Upper lobe of left lung (tissue), 4 donors: ENCODE results near the gene ELF1.

Experiments used
- POLR2A ChIP-seq, 4 donors: fragments of 450-650 bp; IDR thresholded peaks; one replicate each; pipeline ENCODE4 v1.5.1; 2016 to 2017; ENCODE audit warnings: antibody characterized with exemption in 4 of 4, mild to moderate bottlenecking in 2 of 4
- POLR2AphosphoS5 ChIP-seq, 2 donors: sonication (generic); formaldehyde crosslinking; IDR thresholded peaks; one replicate each; pipeline ENCODE4 v1.5.1; 2017; ENCODE audit warnings: antibody characterized with exemption in 2 of 2
- TF ChIP-seq, protein P1 (sequence below), 6 experiments: fragments of 450-650 bp in 4 of 6; fragments of 200-600 bp in 2 of 6; sonication (generic) in 2 of 6; IDR thresholded peaks; one replicate each; pipeline ENCODE4 v1.5.1; 2016 to 2019; ENCODE audit warnings: antibody characterized with exemption in 6 of 6

DNA sequence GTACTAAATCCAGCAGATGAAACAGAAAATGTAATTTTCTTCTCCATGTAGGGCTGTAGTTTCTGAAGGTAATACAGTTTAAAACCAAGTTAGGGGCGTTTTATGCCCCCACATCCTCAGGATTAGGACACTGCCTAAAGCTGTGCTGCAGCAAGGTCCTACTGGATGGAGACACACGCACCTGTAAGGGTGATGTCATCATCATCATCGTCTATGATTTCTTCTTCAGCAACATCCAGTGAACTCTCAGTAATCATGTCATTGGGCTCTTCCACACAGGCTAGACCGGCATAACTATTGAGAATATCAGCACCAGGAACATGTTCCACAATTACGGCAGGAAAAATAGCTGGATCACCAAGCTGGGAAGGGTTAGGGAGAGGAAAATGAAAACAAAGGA lies 60.5 kb downstream of the ELF1 start:
- TF ChIP-seq, protein P1, sequence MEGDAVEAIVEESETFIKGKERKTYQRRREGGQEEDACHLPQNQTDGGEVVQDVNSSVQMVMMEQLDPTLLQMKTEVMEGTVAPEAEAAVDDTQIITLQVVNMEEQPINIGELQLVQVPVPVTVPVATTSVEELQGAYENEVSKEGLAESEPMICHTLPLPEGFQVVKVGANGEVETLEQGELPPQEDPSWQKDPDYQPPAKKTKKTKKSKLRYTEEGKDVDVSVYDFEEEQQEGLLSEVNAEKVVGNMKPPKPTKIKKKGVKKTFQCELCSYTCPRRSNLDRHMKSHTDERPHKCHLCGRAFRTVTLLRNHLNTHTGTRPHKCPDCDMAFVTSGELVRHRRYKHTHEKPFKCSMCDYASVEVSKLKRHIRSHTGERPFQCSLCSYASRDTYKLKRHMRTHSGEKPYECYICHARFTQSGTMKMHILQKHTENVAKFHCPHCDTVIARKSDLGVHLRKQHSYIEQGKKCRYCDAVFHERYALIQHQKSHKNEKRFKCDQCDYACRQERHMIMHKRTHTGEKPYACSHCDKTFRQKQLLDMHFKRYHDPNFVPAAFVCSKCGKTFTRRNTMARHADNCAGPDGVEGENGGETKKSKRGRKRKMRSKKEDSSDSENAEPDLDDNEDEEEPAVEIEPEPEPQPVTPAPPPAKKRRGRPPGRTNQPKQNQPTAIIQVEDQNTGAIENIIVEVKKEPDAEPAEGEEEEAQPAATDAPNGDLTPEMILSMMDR (IDR thresholded peaks at IDR 0.05) = no peak
- no peak for TF ChIP-seq POLR2A (IDR thresholded peaks at IDR 0.05)
- TF ChIP-seq POLR2AphosphoS5 (IDR thresholded peaks at IDR 0.05) = no peak
